ENCODE results near the gene ZNF346.
A peak's percentile ranks its signal among the peaks of the same experiment; 100 is the strongest.
"Not testable (repeated sequence)": the region's sequence is repeated elsewhere in the genome, so short reads cannot be mapped to it uniquely, and the experiment has no call there.

Gene ZNF346

GRCh38 chr5:176996780-176997179 lies 25.7 kb upstream of the ZNF346 start:
- Histone ChIP-seq H3K27me3 (ENCODE audit: low read depth) (no peaks in the 10 kb centered on the region), H3K36me3 (replicated peaks) (no peaks in the 10 kb centered on the region), H3K4me3 (no peak overlapping the region), H3K4me1 (no peaks in the 10 kb centered on the region), H3K9me3 (peaks cover 4% of the 10 kb centered on the region; the same call in 1 of the 2 replicates)
- in situ Hi-C loops (cut with MboI; ENCODE audit: low sequenced_read_pairs) = no loop called here
- DNase-seq (ENCODE audit: low spot score in 2 of 2) = no peak

DNA sequence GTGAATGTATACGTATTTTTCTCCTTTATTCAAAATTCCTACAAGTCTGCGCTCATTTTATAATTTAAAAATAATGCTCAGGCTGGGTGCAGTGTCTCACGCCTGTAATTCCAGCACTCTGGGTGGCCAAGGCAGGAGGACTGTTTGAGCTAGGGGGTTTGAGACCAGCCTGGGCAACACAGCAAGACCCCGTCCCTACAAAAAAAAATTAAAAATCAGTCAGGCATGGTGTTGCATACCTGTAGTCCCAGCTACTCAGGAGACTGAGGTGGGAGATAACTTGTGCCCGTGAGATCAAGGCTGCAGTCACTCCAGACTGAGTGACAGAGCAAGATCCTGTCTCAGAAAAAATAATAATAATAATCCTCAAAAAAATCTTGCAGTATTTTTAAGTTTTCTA lies 23.7 kb upstream of the ZNF346 start:
- Histone ChIP-seq H3K27me3 (ENCODE audit: low read depth) (no peaks in the 10 kb centered on the region), H3K9me3 (peaks cover 4% of the 10 kb centered on the region; the same call in 1 of the 2 replicates), H3K4me1 (no peaks in the 10 kb centered on the region; the same call in 1 of the 2 replicates), H3K36me3 (replicated peaks) (no peaks in the 10 kb centered on the region), H3K4me3 (no peak overlapping the region)
- in situ Hi-C loops (cut with MboI; ENCODE audit: low sequenced_read_pairs) = no loop called here
- no peak for DNase-seq (ENCODE audit: low spot score in 2 of 2)

DNA sequence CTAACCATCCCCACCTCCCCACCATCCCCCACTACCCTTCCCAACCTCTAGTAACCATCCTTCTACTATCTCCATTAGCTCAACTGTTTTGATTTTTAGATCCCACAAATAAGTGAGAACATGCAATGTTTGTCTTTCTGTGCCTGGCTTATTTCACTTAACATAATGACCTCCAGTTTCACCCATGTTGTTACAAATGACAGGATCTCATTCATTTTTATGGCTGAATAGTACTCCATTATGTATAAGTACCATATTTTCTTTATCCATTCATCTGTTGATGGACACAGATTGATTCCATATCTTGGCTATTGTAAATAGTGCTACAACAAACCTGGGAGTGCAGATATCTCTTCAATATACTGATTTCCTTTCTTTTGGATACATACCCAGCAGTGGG lies 23.0 kb upstream of the ZNF346 start:
- H3K4me3 ChIP-seq; H3K4me1 ChIP-seq; DNase-seq (ENCODE audit: low spot score in 2 of 2); H3K9me3 ChIP-seq; H3K27me3 ChIP-seq (ENCODE audit: low read depth); H3K36me3 ChIP-seq (replicated peaks); in situ Hi-C loops (cut with MboI; ENCODE audit: low sequenced_read_pairs): not testable (repeated sequence)

GRCh38 chr5:177003649-177004048 lies 18.8 kb upstream of the ZNF346 start:
- H3K36me3 ChIP-seq (replicated peaks) = no peaks in the 10 kb centered on the region
- H3K4me3 ChIP-seq = no peak overlapping the region
- no peaks in the 10 kb centered on the region for H3K9me3 ChIP-seq
- H3K27me3 ChIP-seq (ENCODE audit: low read depth) = no peaks in the 10 kb centered on the region
- H3K4me1 ChIP-seq = peaks cover 4% of the 10 kb centered on the region; the same call in 1 of the 2 replicates
- no peak for DNase-seq (ENCODE audit: low spot score in 2 of 2)
- in situ Hi-C loops (cut with MboI; ENCODE audit: low sequenced_read_pairs) = no loop called here

GRCh38 chr5:177004961-177005360 lies 17.5 kb upstream of the ZNF346 start:
- no peaks in the 10 kb centered on the region for H3K9me3 ChIP-seq
- no peaks in the 10 kb centered on the region for H3K27me3 ChIP-seq (ENCODE audit: low read depth)
- no peak for DNase-seq (ENCODE audit: low spot score in 2 of 2)
- in situ Hi-C loops (cut with MboI; ENCODE audit: low sequenced_read_pairs) = no loop called here
- no peaks in the 10 kb centered on the region for H3K36me3 ChIP-seq (replicated peaks)
- H3K4me1 ChIP-seq = peaks cover 4% of the 10 kb centered on the region; the same call in 1 of the 2 replicates
- H3K4me3 ChIP-seq = peak overlapping the region; percentile 84

- Histone ChIP-seq H3K9me3 (no peaks in the 10 kb centered on the region), H3K4me3 (peak overlapping the region; percentile 84), H3K27me3 (ENCODE audit: low read depth) (no peaks in the 10 kb centered on the region), H3K4me1 (peaks cover 9% of the 10 kb centered on the region), H3K36me3 (replicated peaks) (no peaks in the 10 kb centered on the region)
- in situ Hi-C loops (cut with MboI; ENCODE audit: low sequenced_read_pairs) = no loop called here
- DNase-seq (ENCODE audit: low spot score in 2 of 2) = peak; percentile 54 to 77
Measured at GRCh38 chr5:177005619-177006264, 16.8 kb upstream of the ZNF346 start.

DNA sequence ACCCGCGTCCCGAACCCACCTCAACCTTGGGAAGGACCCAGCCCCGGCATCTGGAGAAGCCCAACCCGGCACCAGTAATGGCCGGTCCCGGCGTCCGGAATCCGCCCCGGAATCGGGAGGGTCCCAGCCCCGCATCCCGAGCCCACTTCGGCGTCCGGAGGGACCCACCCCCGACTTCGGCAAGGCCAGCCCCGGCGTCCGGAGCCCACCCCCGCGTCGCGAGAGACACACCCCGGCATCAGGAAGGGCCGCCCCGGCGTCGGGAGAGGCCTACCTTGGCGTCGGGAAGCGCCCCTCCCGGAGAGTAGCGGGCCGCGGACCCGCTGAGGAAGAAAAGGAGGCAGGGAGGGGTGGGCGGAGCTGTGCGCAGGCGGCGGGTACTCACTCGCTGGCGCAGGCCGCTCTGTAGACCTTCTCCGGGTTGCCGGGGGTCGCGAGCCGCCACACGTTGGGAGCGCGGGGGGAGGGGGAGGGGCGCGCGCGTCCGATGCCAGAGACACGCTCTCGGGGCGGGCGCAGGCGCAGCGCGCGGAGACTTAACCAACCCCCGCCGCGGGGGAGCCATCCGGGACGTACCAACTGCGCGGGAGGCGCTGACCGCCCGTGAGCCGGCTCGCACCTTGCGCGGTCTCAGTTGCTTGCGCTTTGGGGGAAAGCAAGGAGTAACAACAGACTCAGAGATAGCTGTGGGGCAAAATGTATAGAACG lies 16.1 kb upstream of the ZNF346 start, which contains the start of gene UIMC1:
TSS of gene UIMC1 (minus strand) at position 515 of the 708 bp plus-strand sequence. CDS start 24,164 bp downstream, outside the sequence.
- Histone ChIP-seq H3K4me3 (peak within 1 kb of the TSS; percentile 84), H3K36me3 (replicated peaks) (no peaks in the 10 kb centered on the region), H3K9me3 (no peaks in the 10 kb centered on the region), H3K4me1 (peaks cover 9% of the 10 kb centered on the region), H3K27me3 (ENCODE audit: low read depth) (no peaks in the 10 kb centered on the region)
- in situ Hi-C loops (cut with MboI; ENCODE audit: low sequenced_read_pairs) = no loop called here
- peak; percentile 84 to 95 for DNase-seq (ENCODE audit: low spot score in 2 of 2)

DNA sequence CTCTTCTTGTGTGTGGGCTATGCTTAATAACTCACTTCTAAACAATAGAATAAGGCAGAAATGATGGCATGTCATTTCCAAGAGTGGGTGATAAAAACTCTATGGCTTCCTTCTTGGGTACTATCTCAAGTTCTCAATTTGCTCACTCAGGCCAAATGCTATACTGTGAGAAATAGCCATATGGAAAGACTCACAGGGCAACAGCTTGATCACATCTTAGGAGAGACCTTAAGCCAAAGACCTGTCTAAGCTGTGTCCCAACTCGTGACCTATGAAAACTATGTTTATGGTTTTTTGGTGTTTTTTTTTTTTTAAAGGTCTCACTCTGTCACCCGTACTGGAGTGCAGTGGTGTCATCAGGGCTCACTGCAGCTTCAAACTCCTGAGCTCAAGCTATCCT lies 13.8 kb upstream of the ZNF346 start:
- no peak overlapping the region for H3K4me3 ChIP-seq
- no peak for DNase-seq (ENCODE audit: low spot score in 2 of 2)

DNA sequence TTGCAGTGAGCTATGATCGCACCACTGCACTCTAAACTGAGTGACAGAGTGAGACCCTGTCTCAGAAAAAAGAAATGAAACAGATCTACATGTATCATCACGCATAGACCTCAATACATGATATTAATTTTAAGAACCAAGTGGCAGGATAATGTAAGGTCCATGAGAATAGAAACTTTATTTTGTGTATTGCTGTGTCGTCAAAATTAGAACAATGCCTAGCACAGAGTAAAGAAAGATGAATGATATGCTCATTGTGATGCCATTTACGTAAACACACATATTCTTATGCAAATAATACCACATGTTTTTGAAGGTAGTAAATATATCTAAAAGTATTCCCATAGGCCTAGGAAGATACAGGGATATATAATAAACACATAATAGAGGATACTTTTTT lies 12.3 kb upstream of the ZNF346 start:
- in situ Hi-C loops (cut with MboI; ENCODE audit: low sequenced_read_pairs) = no loop called here
- Histone ChIP-seq H3K4me1 (peaks cover 5% of the 10 kb centered on the region), H3K9me3 (no peaks in the 10 kb centered on the region), H3K36me3 (replicated peaks) (no peaks in the 10 kb centered on the region), H3K27me3 (ENCODE audit: low read depth) (no peaks in the 10 kb centered on the region), H3K4me3 (no peak overlapping the region)
- DNase-seq (ENCODE audit: low spot score in 2 of 2) = no peak

More for the DNA sequence above, 13.8 kb upstream of the ZNF346 start:
- Histone ChIP-seq H3K27me3 (ENCODE audit: low read depth) (no peaks in the 10 kb centered on the region), H3K9me3 (no peaks in the 10 kb centered on the region), H3K4me1 (peaks cover 9% of the 10 kb centered on the region), H3K36me3 (replicated peaks) (no peaks in the 10 kb centered on the region)
- in situ Hi-C loops (cut with MboI; ENCODE audit: low sequenced_read_pairs) = no loop called here

GRCh38 chr5:177015156-177015555 lies 7.3 kb upstream of the ZNF346 start:
- H3K4me3 ChIP-seq = no peak overlapping the region
- in situ Hi-C loops (cut with MboI; ENCODE audit: low sequenced_read_pairs) = no loop called here
- H3K9me3 ChIP-seq = no peaks in the 10 kb centered on the region
- H3K36me3 ChIP-seq (replicated peaks) = 0 out of 2 replicates have a peak, but pooled peaks cover 2% of the 10 kb centered on the region
- no peaks in the 10 kb centered on the region for H3K27me3 ChIP-seq (ENCODE audit: low read depth)
- H3K4me1 ChIP-seq = peaks cover 4% of the 10 kb centered on the region
- no peak for DNase-seq (ENCODE audit: low spot score in 2 of 2)

GRCh38 chr5:177018341-177018740 lies 4.2 kb upstream of the ZNF346 start:
- no peak overlapping the region for H3K4me3 ChIP-seq
- no peak for DNase-seq (ENCODE audit: low spot score in 2 of 2)
- in situ Hi-C loops (cut with MboI; ENCODE audit: low sequenced_read_pairs) = no loop called here
- H3K9me3 ChIP-seq = no peaks in the 10 kb centered on the region
- H3K27me3 ChIP-seq (ENCODE audit: low read depth) = no peaks in the 10 kb centered on the region
- H3K4me1 ChIP-seq = no peaks in the 10 kb centered on the region
- 0 out of 2 replicates have a peak, but pooled peaks cover 2% of the 10 kb centered on the region for H3K36me3 ChIP-seq (replicated peaks)

DNA sequence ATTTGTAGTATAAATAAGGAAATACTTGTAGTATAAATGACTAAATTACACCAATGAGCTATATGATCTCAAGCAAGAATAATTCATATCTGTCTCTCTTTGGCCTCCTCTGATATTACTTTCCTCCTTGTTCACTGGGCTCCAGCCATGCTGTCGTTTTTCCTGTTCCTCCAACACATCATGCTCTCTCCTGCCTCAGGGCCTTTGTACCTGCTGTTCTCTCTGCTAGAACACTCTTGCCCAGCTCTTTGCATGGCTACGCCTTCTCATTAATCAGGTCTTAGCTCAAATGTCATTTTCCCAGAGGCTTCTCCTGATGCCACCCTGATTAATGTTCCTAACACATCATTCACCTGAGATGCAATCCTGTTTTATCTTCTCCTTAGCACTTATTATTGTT lies 2.5 kb upstream of the ZNF346 start:
- DNase-seq (ENCODE audit: low spot score in 2 of 2) = no peak
- in situ Hi-C loops (cut with MboI; ENCODE audit: low sequenced_read_pairs) = no loop called here

GRCh38 chr5:177023303-177023664 lies 788 bp downstream of the ZNF346 start:
- peaks cover 11% of the 10 kb centered on the region for H3K36me3 ChIP-seq (replicated peaks)
- H3K9me3 ChIP-seq = no peaks in the 10 kb centered on the region
- in situ Hi-C loops (cut with MboI; ENCODE audit: low sequenced_read_pairs) = no loop called here
- peak overlapping the region; percentile 92 for H3K4me3 ChIP-seq
- peaks cover 9% of the 10 kb centered on the region for H3K4me1 ChIP-seq
- peak in 1 of 2 experiments; percentile 16 for DNase-seq (ENCODE audit: low spot score in 2 of 2)
- no peaks in the 10 kb centered on the region for H3K27me3 ChIP-seq (ENCODE audit: low read depth)

More for the DNA sequence above, 2.5 kb upstream of the ZNF346 start:
- Histone ChIP-seq H3K36me3 (replicated peaks) (peaks cover 2% of the 10 kb centered on the region; the same call in 1 of the 2 replicates), H3K9me3 (no peaks in the 10 kb centered on the region), H3K27me3 (ENCODE audit: low read depth) (no peaks in the 10 kb centered on the region), H3K4me3 (no peak overlapping the region), H3K4me1 (peaks cover 9% of the 10 kb centered on the region)

DNA sequence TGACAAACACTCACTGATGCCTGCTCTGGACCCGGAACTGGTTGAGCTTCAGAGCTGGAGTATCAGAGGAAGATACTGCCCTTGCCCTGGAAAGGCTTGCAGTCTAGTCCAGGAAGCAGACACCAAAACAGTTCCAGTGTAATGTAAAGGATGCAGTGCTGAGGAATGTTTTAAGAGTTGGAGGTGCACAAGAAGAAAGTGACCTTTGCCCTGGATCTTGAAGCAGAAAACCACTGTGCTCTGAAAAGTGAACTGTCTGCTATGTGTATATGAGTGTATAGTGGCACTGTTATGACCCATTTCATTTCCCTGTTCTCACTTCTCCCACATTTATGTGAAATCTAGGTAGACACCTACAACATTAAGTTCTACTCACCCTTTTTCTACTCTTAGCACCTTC lies 2.1 kb downstream of the ZNF346 start:
- Histone ChIP-seq H3K4me3 (no peak overlapping the region), H3K36me3 (replicated peaks) (peaks cover 16% of the 10 kb centered on the region), H3K4me1 (peaks cover 9% of the 10 kb centered on the region), H3K9me3 (no peaks in the 10 kb centered on the region), H3K27me3 (ENCODE audit: low read depth) (no peaks in the 10 kb centered on the region)
- in situ Hi-C loops (cut with MboI; ENCODE audit: low sequenced_read_pairs) = no loop called here
- DNase-seq (ENCODE audit: low spot score in 2 of 2) = no peak
